ENCODE data around the gene DENND10.
A peak's percentile ranks its signal among the peaks of the same experiment; 100 is the strongest.
"Not testable (repeated sequence)": the region's sequence is repeated elsewhere in the genome, so short reads cannot be mapped to it uniquely, and the experiment has no call there.

The DENND10 gene

DNA sequence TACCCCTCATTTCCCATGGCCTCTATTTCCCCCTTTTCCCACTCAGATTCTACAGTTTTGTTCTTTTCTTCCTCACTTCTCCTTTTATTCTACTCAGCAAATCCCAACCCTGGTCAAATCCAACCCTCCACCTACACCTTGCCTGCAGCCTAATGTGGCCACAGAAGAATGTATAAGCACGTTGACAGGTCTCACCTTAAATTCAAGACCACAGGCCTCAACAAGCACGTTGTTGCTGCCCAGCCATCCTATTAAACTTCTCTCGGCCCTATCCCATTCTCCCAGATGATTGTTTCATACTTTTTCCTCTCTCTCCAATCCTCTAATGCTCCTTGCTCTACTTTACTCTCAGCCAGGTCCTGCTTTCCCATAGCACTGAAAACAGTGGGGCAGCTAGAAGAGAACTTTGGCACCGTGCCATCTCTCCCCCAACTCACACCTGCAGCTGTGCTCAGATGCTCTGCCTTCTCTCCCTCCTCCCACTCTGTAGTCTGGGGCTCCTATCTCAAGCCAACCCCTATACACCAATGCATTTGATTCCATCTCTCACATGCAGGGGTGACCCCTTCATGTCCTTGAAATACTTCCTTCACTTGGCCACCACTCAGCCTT, 16.5 kb upstream of the DENND10 start:
- ATAC-seq (ENCODE audit: low read depth) (no peak), DNase-seq (ENCODE audit: low spot score) (no peak)
- Histone ChIP-seq H3K4me3 (ENCODE audit: severe bottlenecking) (no peak overlapping the region), H3K27ac (ENCODE audit: poor library complexity, severe bottlenecking) (no peak overlapping the region), H3K36me3 (ENCODE audit: low read depth) (no peaks in the 10 kb centered on the region), H3K9me3 (ENCODE audit: severe bottlenecking) (no peaks in the 10 kb centered on the region), H3K27me3 (ENCODE audit: insufficient read depth, poor library complexity, severe bottlenecking) (no peaks in the 10 kb centered on the region), H3K4me1 (ENCODE audit: insufficient read depth, poor library complexity, severe bottlenecking) (peaks cover 8% of the 10 kb centered on the region)
- TF ChIP-seq, protein P1, sequence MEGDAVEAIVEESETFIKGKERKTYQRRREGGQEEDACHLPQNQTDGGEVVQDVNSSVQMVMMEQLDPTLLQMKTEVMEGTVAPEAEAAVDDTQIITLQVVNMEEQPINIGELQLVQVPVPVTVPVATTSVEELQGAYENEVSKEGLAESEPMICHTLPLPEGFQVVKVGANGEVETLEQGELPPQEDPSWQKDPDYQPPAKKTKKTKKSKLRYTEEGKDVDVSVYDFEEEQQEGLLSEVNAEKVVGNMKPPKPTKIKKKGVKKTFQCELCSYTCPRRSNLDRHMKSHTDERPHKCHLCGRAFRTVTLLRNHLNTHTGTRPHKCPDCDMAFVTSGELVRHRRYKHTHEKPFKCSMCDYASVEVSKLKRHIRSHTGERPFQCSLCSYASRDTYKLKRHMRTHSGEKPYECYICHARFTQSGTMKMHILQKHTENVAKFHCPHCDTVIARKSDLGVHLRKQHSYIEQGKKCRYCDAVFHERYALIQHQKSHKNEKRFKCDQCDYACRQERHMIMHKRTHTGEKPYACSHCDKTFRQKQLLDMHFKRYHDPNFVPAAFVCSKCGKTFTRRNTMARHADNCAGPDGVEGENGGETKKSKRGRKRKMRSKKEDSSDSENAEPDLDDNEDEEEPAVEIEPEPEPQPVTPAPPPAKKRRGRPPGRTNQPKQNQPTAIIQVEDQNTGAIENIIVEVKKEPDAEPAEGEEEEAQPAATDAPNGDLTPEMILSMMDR (IDR thresholded peaks at IDR 0.05; ENCODE audit: poor library complexity, severe bottlenecking), result no peak

DNA sequence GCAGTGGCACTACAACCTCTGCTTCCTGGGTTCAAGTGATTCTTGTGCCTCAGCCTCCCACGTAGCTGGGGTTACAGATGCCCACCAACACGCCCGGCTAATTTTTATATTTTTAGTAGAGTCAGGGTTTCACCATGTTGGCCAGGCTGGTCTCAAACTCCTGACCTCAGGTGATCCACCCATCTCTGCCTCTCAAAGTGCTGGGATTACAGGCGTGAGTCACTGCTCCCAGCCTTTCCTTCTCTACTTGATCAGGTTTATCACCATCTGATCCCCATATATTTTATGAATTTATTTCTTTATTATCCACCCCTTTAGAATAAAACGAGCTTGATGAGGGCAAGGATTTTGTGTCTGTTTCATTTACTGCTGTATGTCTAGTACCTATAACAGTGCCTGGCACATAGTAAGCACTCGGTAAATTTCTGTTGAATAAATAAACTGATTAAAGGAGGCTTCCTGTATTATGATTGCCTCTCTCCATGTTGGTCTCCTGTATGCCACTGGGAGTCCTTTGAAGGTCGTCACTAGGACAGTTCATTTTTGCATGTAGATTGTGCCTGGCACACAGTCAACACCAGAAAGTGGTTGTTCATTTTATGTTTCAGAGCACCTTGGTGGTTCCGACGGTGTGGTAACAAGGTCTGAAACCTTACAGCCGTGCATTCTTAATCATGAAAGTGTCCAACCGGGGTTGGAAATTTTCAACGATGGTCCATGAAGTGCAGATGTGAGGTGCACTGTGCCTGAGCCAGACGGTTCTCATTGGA, 13.7 kb upstream of the DENND10 start:
- no peaks in the 10 kb centered on the region for H3K9me3 ChIP-seq (ENCODE audit: severe bottlenecking)
- H3K27ac ChIP-seq (ENCODE audit: poor library complexity, severe bottlenecking), result peak overlapping the region; percentile 48
- TF ChIP-seq, protein P1 (IDR thresholded peaks at IDR 0.05; ENCODE audit: poor library complexity, severe bottlenecking), result no peak
- no peaks in the 10 kb centered on the region for H3K36me3 ChIP-seq (ENCODE audit: low read depth)
- H3K27me3 ChIP-seq (ENCODE audit: insufficient read depth, poor library complexity, severe bottlenecking), result no peaks in the 10 kb centered on the region
- no peak for DNase-seq (ENCODE audit: low spot score)
- H3K4me1 ChIP-seq (ENCODE audit: insufficient read depth, poor library complexity, severe bottlenecking), result peaks cover 8% of the 10 kb centered on the region
- ATAC-seq (ENCODE audit: low read depth), result no peak
- no peak overlapping the region for H3K4me3 ChIP-seq (ENCODE audit: severe bottlenecking)

GRCh38 chr10:119090968-119091367, 12.9 kb upstream of the DENND10 start:
- peak; percentile 98 for ATAC-seq (ENCODE audit: low read depth)
- DNase-seq (ENCODE audit: low spot score), result peak; percentile 65
- no peak overlapping the region for H3K4me3 ChIP-seq (ENCODE audit: severe bottlenecking)
- peak overlapping the region; percentile 48 for H3K27ac ChIP-seq (ENCODE audit: poor library complexity, severe bottlenecking)
- H3K36me3 ChIP-seq (ENCODE audit: low read depth), result no peaks in the 10 kb centered on the region
- H3K4me1 ChIP-seq (ENCODE audit: insufficient read depth, poor library complexity, severe bottlenecking), result peaks cover 8% of the 10 kb centered on the region
- no peaks in the 10 kb centered on the region for H3K27me3 ChIP-seq (ENCODE audit: insufficient read depth, poor library complexity, severe bottlenecking)
- TF ChIP-seq, protein P1 (IDR thresholded peaks at IDR 0.05; ENCODE audit: poor library complexity, severe bottlenecking), result no peak
- H3K9me3 ChIP-seq (ENCODE audit: severe bottlenecking), result no peaks in the 10 kb centered on the region

- ATAC-seq (ENCODE audit: low read depth) (no peak), DNase-seq (ENCODE audit: low spot score) (no peak)
- TF ChIP-seq, protein P1 (IDR thresholded peaks at IDR 0.05; ENCODE audit: poor library complexity, severe bottlenecking), result no peak
- Histone ChIP-seq H3K4me3 (ENCODE audit: severe bottlenecking) (no peak overlapping the region), H3K27me3 (ENCODE audit: insufficient read depth, poor library complexity, severe bottlenecking) (no peaks in the 10 kb centered on the region), H3K27ac (ENCODE audit: poor library complexity, severe bottlenecking) (no peak overlapping the region), H3K4me1 (ENCODE audit: insufficient read depth, poor library complexity, severe bottlenecking) (peaks cover 11% of the 10 kb centered on the region), H3K9me3 (ENCODE audit: severe bottlenecking) (no peaks in the 10 kb centered on the region), H3K36me3 (ENCODE audit: low read depth) (no peaks in the 10 kb centered on the region)
Measured at GRCh38 chr10:119095640-119096039, 8.3 kb upstream of the DENND10 start.

DNA sequence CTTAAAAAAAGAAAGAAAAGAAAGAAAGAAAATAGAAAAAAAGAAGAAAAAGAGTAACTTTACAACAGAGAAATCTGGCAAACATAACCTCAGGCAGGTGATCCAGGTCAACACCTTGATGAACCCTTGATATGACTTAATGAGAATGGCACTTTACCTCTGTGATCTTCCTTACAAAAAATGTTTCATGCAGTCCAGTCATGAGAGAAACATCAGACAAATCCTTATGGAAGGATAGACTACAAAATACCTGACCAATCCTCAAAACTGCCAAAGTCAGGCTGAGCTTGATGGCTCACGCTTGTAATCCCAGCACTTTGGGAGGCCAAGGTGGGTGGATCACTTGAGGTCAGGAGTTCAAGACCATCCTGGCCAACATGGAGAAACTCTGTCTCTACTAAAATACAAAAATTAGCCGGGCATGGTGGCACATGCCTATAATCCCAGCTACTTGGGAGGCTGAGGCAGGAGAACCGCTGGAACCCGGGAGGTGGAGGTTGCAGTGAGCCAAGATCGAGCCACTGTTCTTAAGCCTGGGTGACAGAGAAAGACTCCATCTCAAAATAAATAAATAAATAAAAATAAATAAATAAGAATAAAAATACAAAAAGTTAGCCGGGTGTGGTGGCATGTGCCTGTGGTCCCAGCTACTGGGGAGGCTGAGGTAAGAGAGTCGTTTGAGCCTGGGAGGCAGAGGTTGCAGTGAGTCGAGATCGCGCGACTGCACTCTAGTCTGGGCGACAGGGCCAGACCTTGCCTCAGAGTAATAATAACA, 7.1 kb upstream of the DENND10 start:
- not testable (repeated sequence) for H3K27ac ChIP-seq (ENCODE audit: poor library complexity, severe bottlenecking); H3K4me3 ChIP-seq (ENCODE audit: severe bottlenecking); H3K9me3 ChIP-seq (ENCODE audit: severe bottlenecking); DNase-seq (ENCODE audit: low spot score); H3K27me3 ChIP-seq (ENCODE audit: insufficient read depth, poor library complexity, severe bottlenecking); H3K36me3 ChIP-seq (ENCODE audit: low read depth)
- peak; percentile 24; the same call in 1 of the 3 replicates for ATAC-seq (ENCODE audit: low read depth)
- H3K4me1 ChIP-seq (ENCODE audit: insufficient read depth, poor library complexity, severe bottlenecking), result peaks cover 17% of the 10 kb centered on the region

Data from RWPE2 (cell line).